ENCODE results near the gene SERINC2.
A peak's percentile ranks its signal among the peaks of the same experiment; 100 is the strongest.
"Not testable (repeated sequence)": the region's sequence is repeated elsewhere in the genome, so short reads cannot be mapped to it uniquely, and the experiment has no call there.

SERINC2 gene

DNA sequence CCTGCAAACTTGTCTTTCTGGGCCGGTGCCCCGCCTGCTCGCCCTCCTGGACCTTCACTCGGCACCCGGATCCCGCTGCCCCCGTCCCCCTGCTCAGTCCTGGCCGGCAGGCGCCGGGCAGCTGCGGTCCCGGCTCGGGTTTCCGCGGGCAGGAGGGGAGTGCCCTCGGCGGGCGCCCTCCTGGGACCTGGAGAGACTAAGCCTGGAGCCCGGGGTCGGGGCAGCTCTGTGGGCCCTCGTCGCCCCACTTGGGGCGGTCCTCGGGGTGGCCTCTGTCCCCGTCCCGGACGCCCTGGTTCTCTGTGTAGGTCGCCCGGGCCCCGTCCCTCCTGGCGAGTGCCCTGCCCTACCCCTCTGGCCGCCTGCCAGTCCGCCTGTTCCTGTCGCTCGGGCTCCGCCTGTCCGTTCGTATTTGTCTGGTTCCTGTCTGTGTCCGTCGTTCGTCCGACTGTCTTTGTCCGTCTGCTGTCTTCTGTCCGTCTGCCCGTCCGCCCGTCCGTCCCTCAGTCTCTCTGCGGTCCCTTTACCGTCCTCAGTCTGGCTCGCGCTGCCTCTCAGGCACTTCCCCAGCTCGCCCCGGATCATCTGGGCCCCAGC is 490 bp downstream of the SERINC2 start:
- DNase-seq (ENCODE audit: low read depth in 2 of 3, low spot score in 1 of 3): no peak

DNA sequence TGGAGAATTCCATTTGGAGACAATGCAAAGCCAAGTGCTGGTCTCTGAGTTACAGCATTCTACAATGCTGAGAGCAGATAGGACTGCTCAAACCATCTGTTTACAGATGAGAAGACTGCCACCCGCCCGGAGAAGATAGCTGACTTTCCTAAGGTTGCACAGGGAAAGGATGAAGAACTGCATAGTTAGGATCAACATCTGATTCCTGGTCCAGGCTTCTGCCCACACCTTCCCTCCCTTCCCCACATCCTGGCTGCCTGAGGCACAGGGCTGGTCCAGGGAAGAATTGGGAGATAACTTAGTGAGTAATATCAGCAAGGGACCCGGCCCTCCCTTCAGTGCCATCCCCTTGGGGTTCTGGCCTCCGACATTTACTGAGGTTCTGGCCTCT is 2.0 kb downstream of the SERINC2 start:
- no peak for DNase-seq (ENCODE audit: low read depth in 2 of 3, low spot score in 1 of 3)

DNA sequence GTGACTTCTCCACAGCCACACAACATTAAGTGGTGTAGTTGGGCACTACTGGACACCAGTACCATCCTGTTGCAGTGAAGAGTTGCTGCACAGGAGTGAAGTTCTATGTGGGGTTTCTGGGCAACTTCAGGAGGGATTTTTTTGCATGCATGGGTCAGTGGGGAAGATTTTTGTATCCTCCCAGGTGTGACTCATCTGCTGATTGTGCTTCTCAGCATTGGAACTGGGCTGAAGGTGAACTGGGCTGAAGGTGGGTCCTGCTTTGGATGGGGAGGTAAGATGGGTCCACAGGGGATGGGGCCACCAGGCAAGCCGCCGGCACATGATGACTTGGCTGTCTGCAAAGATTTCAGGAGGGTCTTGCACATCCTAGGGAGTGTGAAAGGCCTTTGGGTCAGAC is 2.6 kb downstream of the SERINC2 start:
- DNase-seq (ENCODE audit: low read depth in 2 of 3, low spot score in 1 of 3): no peak

DNA sequence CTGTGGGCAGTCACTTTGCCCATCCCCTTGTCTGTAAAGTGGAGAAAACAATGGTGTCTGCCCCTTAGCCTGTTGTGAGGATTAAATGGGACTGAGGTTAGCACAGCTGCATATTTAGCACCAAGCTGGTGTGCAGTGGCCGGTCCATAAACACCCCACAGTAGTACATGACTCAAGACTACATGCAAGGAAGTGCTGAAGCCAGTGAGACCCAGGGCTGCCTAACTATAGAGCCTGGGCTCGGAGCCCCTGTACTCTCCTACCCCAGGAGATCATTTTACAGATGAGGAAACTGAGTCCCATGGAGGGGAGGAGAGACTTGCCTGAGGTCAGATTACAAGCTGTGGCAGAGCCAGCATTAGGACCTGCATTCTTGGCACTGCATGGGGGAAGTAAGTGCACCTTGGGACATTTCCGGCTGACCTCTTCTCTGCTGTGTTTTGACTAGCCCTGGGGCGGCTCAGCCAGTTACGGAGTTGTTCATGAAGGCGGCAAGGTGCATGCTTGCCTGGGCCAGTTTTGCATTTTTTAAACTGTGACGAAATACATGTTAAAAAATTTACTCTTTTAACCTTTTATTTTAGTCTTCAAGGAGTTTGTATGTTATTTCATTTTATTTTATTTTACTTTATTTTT is 3.2 kb downstream of the SERINC2 start:
- no peak for DNase-seq (ENCODE audit: low read depth in 2 of 3, low spot score in 1 of 3)

DNA sequence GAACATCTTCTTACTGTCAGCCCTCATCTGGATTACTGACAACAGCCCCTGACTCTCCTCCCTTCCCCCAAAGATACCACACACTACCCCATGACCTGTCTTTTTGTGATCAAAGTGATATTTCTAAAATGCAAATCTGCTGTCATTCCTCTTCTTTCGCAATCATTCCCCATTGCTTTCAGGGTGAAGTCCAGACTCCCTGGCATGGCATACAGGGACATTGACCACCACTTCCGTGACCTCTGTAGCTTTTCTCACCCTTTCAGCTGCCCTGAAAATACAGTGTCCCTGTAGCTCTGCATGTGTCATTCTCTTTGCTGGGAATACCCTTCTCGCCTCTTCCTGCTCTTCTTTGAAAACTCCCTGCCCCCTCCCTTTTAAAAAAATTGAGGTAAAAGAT is 4.1 kb downstream of the SERINC2 start:
- DNase-seq (ENCODE audit: low read depth in 2 of 3, low spot score in 1 of 3): no peak

DNA sequence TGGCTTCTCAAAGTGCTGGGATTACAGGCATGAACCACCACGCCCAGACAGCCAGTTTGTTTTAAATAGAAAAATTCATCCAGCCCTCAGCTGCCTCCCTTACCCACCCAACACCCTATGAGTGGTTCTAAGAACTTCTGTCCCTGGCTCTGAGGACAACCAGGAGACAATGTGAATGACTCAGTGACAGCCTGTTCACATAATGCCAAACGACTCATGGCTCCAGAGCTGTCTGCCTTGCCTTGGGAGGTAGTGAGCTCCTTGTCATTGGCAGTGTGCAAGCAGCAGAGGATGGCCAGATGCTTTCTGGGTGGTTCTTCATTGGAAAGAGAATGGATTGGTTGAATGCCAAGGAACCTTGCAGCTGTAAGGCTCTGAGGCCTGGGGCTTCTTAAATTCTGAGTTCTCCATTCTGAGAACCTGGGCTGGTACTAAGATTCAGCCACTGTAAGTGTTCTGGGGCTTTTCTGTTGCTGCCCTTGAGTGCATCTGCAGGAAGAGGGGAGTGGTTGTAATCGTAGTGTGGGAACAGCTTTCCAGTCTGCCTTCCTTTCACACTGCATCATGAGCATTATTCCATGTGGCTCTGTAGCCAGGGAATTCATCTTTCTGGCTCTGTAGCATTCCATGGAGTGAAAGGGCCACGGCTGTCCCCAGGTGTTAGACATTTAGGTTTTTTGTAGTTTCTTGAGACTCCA is 5.8 kb downstream of the SERINC2 start:
- DNase-seq (ENCODE audit: low read depth in 2 of 3, low spot score in 1 of 3): no peak

DNA sequence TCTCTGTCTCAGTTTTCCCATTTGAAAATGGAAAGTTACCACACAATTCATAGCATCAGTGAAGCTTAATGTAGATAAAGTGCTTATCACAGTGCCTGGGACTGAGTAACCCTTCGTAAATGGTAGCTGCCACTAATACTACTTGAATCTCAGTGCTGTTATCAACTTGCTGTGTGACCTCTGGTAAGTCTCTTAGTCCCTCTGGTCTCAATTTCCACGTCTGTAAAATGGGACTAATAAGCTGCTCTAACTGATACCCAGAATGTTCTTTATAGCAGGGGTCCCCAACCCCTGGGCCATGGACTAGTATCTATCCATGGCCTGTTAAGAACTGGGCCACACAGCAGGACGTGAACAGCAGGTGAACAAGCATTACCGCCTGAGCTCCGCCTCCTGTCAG is 7.7 kb downstream of the SERINC2 start:
- no peak for DNase-seq (ENCODE audit: low read depth in 2 of 3, low spot score in 1 of 3)

DNA sequence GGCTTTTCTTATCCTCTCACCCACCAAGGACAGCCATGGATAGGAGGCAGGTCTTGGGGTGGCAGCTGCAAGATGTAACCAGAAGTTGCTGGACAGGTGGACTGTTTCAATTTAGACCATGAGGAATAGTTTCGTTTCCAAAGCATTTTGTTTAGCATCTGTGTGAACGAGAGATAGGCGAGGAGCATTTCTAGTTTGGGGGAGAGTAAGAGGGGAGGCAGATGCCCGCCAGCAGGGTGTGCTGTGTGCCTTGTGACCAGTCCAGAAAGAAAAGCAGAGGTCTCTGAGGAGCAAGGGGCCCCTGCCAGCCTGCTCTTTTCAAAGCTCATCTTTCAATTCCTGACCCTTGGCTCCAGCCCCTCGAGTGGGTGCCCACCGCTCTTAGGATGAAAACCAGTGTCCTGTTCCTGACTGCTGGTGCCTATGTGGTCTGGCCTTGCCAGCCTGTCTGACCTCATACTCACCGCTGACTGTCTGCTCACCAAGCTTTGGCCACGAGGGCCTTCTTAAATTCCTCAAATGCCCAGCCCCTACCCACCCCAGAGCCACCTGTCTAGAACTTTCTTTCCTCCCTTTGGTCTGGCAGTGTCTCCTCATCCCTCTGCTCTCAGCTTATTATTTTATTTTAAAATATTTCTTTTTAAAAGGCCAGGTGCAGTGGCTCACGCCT is 8.5 kb downstream of the SERINC2 start:
- no peak for DNase-seq (ENCODE audit: low read depth in 2 of 3, low spot score in 1 of 3)

DNA sequence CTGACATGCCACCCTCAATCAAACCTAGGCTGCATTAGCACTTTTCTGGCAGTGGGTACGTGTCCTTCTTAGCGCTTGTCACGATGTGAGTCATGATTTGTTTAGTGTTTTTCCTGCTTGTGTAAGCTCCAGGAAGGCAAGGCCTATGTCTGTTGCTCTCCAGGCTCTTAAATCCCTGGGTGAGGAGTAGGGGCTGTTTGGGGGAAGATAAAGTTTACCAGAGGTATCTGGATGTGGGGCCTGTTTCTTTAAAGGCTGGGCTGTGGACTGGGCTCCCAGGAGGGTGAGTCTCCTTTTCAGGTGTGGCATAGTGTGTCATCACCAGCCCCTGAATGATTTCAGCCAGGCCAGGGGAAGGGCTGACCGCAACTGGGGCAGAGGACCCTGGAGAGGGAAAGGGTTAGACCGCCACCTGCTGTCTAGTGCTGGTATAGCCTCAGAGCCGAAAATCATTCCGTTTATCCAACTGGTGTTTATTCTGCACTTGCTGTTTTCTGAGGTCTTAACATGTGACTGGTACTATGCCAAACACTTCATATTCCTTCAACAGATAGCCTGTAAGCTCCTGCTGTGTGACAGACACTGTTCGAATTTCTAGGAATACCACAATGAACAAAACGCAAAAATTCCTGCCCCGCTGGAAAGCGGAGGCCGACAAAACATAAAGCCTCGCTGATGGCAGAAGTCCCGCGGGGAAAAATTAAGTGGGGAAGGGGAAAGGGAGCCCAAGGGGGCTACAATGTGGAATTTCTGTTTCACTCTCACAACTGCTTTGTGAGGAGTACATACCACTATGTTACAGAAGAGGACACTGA is 9.7 kb downstream of the SERINC2 start:
- peak; percentile 47 to 84 (median 49) for DNase-seq (ENCODE audit: low read depth in 2 of 3, low spot score in 1 of 3)

DNA sequence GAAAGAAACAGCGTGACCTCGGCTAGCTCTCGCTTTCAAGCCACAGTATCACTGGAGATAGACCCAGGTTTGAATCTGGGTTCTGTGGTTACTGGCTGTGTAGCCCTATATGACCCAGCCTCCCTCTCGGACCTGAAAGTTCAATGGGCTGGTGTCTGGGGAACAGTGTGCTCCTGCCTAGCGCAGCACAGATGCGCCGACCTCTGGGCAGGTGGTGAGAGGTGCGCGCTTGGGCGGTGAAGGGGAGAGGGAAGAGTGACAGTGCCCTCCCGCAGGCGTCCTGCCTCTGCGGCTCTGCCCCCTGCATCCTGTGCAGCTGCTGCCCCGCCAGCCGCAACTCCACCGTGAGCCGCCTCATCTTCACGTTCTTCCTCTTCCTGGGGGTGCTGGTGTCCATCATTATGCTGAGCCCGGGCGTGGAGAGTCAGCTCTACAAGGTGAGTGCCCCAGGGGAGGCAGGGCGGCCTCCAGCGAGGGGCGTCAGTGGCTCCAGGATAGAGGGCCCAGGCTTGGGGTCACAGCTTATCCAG is 10.5 kb downstream of the SERINC2 start:
- DNase-seq (ENCODE audit: low read depth in 2 of 3, low spot score in 1 of 3): no peak

DNA sequence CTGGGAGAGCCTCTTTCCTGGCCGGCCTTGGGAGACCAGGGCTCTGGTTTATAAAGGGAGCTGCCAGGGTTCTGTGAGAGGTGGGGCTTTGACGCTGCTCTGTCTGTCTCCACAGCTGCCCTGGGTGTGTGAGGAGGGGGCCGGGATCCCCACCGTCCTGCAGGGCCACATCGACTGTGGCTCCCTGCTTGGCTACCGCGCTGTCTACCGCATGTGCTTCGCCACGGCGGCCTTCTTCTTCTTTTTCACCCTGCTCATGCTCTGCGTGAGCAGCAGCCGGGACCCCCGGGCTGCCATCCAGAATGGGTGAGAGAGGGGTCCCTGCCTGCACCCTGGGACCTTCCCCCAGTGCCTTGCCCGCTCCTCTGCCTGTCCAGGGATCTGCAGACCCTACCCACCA is 11.6 kb downstream of the SERINC2 start:
- DNase-seq (ENCODE audit: low read depth in 2 of 3, low spot score in 1 of 3): no peak

DNA sequence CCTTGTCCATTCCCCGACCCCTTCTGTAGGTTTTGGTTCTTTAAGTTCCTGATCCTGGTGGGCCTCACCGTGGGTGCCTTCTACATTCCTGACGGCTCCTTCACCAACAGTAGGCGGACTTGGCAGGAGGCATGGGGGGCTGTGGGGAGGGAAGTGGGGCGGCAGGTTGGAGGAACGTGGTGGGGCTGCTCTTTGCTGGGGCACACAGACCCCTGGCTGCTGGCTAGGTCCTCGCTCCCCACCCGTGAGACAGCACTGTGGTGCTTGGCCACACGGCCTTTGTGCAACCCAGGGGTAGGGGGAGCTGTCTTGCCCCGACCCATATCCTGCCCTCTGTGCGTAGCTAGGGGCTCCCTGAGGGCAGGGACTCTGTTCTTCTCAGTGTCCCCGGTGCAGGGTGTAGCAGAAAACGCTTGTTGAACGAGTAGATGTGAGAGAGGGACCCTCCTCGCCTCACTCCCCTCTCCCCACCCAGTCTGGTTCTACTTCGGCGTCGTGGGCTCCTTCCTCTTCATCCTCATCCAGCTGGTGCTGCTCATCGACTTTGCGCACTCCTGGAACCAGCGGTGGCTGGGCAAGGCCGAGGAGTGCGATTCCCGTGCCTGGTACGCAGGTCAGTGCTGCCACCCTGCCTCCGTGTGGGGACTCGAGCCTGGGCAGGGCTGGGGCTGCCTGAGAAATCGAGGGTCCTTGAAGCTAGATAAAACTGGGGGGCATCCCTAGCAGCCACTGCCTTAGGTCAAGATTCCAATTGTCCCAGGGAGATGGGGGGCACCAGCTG is 12.5 kb downstream of the SERINC2 start:
- DNase-seq (ENCODE audit: low read depth in 2 of 3, low spot score in 1 of 3): no peak

DNA sequence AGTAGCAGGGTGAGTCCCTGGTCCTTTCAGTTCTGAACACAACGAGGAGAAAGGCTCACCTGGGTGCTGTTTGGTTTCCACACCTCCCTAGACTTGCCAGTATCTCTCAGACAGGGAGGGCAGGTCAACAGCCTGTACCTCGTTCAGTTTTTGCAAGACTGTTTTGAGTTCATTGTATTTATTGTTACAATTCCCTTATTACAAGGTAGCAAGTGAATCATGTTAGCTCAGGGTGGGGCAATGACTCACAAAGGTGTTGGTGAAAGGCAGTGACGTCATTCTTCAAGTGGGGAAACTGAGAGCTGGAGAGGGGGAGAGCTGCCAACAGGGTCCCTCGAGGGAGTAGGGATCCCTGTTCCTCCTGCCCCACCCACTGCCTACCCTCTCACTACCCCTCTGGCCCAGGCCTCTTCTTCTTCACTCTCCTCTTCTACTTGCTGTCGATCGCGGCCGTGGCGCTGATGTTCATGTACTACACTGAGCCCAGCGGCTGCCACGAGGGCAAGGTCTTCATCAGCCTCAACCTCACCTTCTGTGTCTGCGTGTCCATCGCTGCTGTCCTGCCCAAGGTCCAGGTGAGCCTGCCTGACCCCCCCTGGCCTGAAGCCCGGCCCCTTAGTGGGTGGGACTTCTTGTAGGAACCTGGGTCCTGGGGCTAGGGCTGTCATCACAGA is 13.4 kb downstream of the SERINC2 start:
- DNase-seq (ENCODE audit: low read depth in 2 of 3, low spot score in 1 of 3): no peak

DNA sequence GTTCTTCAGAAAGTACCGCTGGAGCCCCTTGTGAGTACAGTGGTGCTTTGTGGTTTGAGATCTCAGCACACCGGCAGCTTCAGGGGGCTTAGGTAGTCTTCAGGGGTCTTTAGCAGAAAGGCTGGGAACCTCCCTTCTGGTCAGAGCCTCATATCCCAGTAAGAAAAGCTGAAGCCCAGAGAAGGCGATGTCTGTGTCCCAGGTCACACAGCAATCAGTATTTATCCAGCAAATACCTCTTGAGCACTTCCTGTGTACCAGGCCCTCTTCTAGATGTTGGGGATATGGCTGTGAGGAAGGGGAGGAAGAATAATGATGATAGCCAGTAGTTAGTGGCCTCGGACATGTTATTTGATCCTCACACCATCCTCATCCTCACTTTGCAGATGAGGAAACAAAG is 14.3 kb downstream of the SERINC2 start:
- no peak for DNase-seq (ENCODE audit: low read depth in 2 of 3, low spot score in 1 of 3)

DNA sequence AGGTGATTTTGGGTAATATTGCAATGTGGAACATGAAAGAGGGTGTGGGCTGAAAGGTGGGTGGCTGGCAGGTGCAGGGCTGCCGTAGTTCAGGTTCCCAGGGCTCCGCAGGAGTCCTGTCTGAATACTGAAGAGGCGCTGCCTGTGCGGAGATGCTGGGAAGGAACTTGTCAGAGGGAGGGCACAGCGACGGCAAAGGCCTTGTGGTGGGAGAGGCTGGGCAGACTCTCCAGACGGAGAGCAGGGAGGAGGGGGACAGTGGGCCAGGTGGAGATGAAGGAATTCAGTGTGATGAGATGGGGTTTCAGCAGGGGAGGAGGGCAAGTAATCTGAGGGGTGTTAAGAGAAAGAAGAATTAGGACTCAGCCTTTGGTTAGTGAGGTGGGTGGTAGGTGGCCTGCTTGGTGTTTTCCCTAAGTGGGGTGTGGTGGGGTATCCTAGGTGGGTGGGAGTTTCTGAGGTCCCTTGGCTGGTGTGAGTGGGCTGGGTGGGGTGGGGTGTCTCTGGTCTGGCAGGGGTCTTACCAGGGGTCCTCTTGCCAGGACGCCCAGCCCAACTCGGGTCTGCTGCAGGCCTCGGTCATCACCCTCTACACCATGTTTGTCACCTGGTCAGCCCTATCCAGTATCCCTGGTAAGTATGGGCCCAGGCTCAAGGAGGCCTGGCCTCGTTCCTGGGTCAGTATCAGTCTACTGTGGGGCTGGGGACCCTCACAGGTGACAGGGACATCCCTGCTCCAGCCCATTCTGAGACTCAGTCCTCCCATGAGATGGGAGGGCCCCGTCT is 15.6 kb downstream of the SERINC2 start:
- DNase-seq (ENCODE audit: low read depth in 2 of 3, low spot score in 1 of 3): no peak

DNA sequence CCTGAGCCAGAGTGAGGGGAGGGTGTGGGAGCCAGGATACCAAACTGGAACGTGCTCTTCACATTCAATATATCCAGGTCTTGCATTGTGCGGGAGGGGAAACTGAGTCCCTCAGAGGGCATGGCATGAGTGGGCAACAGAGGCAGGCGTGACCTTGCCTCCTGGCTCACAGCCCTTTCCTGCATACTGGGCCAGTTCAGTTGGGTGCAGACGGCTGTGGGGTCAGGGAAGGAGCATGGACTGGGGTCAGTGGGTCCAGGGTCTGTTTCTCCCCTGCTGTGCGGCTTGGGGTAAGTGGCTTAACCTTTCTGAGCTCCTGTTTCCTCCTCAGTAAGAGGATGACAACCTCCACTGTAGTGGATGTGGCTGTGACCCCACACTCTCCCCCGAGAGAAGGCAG is 16.6 kb downstream of the SERINC2 start:
- DNase-seq (ENCODE audit: low read depth in 2 of 3, low spot score in 1 of 3): no peak

DNA sequence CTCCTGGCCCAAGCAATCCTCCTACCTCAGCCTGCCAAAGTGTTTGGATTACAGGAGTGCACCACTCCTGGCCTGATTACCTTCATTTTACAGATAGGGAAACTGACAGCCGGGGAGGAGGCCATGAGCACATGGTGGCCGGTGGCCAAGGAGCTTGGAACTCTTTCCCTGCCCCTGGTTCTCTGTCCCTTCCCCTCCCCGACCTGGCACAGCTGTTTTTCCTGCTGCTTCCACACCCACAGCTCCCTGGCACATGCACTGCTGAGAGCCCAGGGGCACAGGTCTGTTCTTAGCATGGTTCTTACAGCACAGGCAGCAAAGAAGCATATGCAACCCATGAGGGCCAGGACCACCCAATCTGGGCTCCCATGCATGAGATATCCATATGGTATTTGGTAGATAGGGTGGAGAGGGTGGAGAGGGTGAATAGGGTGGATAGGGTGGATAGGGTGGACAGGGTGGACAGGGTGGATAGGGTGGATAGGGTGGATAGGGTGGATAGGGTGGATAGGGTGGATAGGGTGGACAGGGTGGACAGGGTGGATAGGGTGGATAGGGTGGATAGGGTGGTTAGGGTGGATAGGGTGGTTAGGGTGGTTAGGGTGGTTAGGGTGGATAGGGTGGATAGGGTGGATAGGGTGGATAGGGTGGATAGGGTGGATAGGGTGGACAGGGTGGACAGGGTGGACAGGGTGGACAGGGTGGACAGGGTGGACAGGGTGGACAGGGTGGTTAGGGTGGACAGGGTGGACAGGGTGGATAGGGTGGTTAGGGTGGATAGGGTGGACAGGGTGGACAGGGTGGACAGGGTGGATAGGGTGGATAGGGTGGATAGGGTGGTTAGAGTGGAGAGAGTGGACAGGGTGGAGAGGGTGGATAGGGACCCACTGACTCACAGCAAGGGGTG is 18.6 kb downstream of the SERINC2 start:
- DNase-seq (ENCODE audit: low read depth in 2 of 3, low spot score in 1 of 3): not testable (repeated sequence)
